K562 (cell line): ENCODE results near the gene CD14. TPM values are rescaled to one million over a fixed set of nuclear protein-coding genes. Genes with fewer than 3 reads are reported as not detected.
"Not testable (repeated sequence)": the region's sequence is repeated elsewhere in the genome, so short reads cannot be mapped to it uniquely, and the experiment has no call there.

Source experiments
- ATAC-seq: fragments of 200-7000 bp; cut with Tn5 transposase; 3 replicates; pipeline ENCODE4 v1.9.1; 2020; ENCODE audit warnings: moderate library complexity
- BruUV-seq: library from RNA; stranded (reverse); fragments of 400-500 nt; replicated peaks from 2 replicates; lab custom pipeline; 2021; lab: Mats Ljungman, UMichigan
- CTCF ChIA-PET: fragments of 300-600 bp; formaldehyde crosslinking; extraction: SDS; loops from one replicate; lab custom pipeline; 2021; ENCODE audit warnings: low intra/inter-chr PET ratio; lab: Yijun Ruan, JAX
- POLR2A ChIA-PET: fragments of 300-600, 350-650 bp; sonication (Branson Sonifier 250); formaldehyde crosslinking; extraction: SDS; loops from one replicate; lab custom pipeline; 2021; ENCODE audit warnings: antibody characterized with exemption, inconsistent platforms; lab: Yijun Ruan, JAX
- DNase-seq, 4 experiments: peaks; one replicate each; pipeline versions ENCODE4 v3.0.0 to v3.0.0-alpha.2; 2011 to 2018; ENCODE audit warnings: low spot score in 3 of 4, mixed read lengths in 3 of 4; ENCODE audit errors: extremely low read depth in 1 of 4
- FAIRE-seq: peaks from 2 replicates; lab custom pipeline; 2011; peaks lifted over from hg19 to GRCh38; lab: Jason Lieb, UNC
- H2AFZ ChIP-seq: 2 replicates; pipeline ENCODE4 v1.6.0; 2011; ENCODE audit warnings: low read depth, low read length, control low read depth, inconsistent platforms
- H3K27ac ChIP-seq: fragments of 200-600 bp; 3 replicates; pipeline ENCODE4 v1.8.0; 2011; ENCODE audit warnings: low read depth, mild to moderate bottlenecking, control low read depth, inconsistent platforms, low read length, moderate library complexity, mixed read lengths; ENCODE audit errors: extremely low read depth
- H3K27me3 ChIP-seq, 2 experiments: fragments of 300-600 bp in 1 of 2; 2 replicates in 1 of 2; 3 replicates in 1 of 2; pipeline versions ENCODE4 v1.6.0 to v1.8.0; 2011; ENCODE audit warnings: inconsistent platforms in 2 of 2, low read length in 2 of 2, mild to moderate bottlenecking in 1 of 2, mixed read lengths in 1 of 2, moderate library complexity in 1 of 2; ENCODE audit not compliant: control insufficient read depth in 2 of 2, insufficient read depth in 2 of 2
- H3K36me3 ChIP-seq: fragments of 300-600 bp; 3 replicates; pipeline ENCODE4 v1.8.0; 2011; ENCODE audit warnings: mild to moderate bottlenecking, low read length, inconsistent platforms; ENCODE audit not compliant: control insufficient read depth, insufficient read depth
- H3K4me1 ChIP-seq, 2 experiments: fragments of 200-600 bp in 1 of 2; replicated peaks in 1 of 2; 2 replicates in 1 of 2; 3 replicates in 1 of 2; pipeline versions ENCODE4 v1.5.1 to v1.8.0; 2011; ENCODE audit warnings: inconsistent platforms in 2 of 2, low read length in 2 of 2, mild to moderate bottlenecking in 1 of 2, mixed read lengths in 1 of 2, moderate library complexity in 1 of 2; ENCODE audit not compliant: control insufficient read depth in 2 of 2, insufficient read depth in 2 of 2
- H3K4me2 ChIP-seq: 2 replicates; pipeline ENCODE4 v1.6.1; 2011; ENCODE audit warnings: low read length, control low read depth, inconsistent platforms, mixed read lengths; ENCODE audit not compliant: insufficient read depth
- H3K4me3 ChIP-seq: fragments of 200-600 bp; sonication (generic), shearing (Covaris generic); 2 replicates; pipeline ENCODE4 v1.5.1; 2016; ENCODE audit warnings: control low read depth, inconsistent platforms
- H3K79me2 ChIP-seq: fragments of 200-600 bp; 3 replicates; pipeline ENCODE4 v1.8.0; 2011; ENCODE audit warnings: low read length, inconsistent platforms; ENCODE audit not compliant: control insufficient read depth, insufficient read depth
- H3K9ac ChIP-seq, 2 experiments: 2 replicates each; pipeline versions ENCODE4 v1.6.0 to v1.6.1; 2011; ENCODE audit warnings: low read depth in 2 of 2, low read length in 2 of 2, control low read depth in 1 of 2, inconsistent platforms in 1 of 2, mild to moderate bottlenecking in 1 of 2, mixed read lengths in 1 of 2; ENCODE audit not compliant: insufficient read depth in 1 of 2
- H3K9me1 ChIP-seq: one replicate; pipeline ENCODE4 v1.6.0; 2011; ENCODE audit warnings: inconsistent platforms, mild to moderate bottlenecking, low read length, moderate library complexity; ENCODE audit not compliant: control insufficient read depth, insufficient read depth
- H3K9me3 ChIP-seq: replicated peaks from 2 replicates; pipeline ENCODE4 v1.5.1; 2011; ENCODE audit warnings: low read depth, low read length, inconsistent platforms; ENCODE audit not compliant: control insufficient read depth, insufficient read depth
- H4K20me1 ChIP-seq: replicated peaks from 2 replicates; pipeline ENCODE4 v1.6.1; 2011; ENCODE audit warnings: low read length, inconsistent platforms, mixed read lengths; ENCODE audit not compliant: control insufficient read depth, insufficient read depth
- CEBPB ChIP-seq: fragments of 450-650 bp; IDR thresholded peaks from 2 replicates; pipeline ENCODE4 v1.6.1; 2016; ENCODE audit warnings: missing genetic modification characterization, missing compliant biosample characterization
- GTF2E2 ChIP-seq: fragments of 200-800 bp; sonication (Bioruptor generic); IDR thresholded peaks from 2 replicates; pipeline ENCODE4 v1.6.1; 2016; ENCODE audit warnings: missing genetic modification characterization, missing compliant biosample characterization
- MEF2A ChIP-seq: IDR thresholded peaks from 2 replicates; pipeline ENCODE4 v1.6.1; 2011; ENCODE audit warnings: low read depth, mild to moderate bottlenecking, low read length, moderate library complexity; ENCODE audit not compliant: control insufficient read depth
- ZFP36 ChIP-seq: fragments of 150-350 bp; IDR thresholded peaks from 2 replicates; pipeline ENCODE4 v1.6.1; 2018; ENCODE audit warnings: low read length, low read depth; ENCODE audit not compliant: partially characterized antibody
- ZNF197 ChIP-seq: fragments of 200-800 bp; sonication (Bioruptor generic); IDR thresholded peaks from 2 replicates; pipeline ENCODE4 v1.6.1; 2016; ENCODE audit warnings: low read depth, missing genetic modification characterization, missing compliant biosample characterization
- WGBS: fragments of 100-300 bp; shearing (Covaris generic); methylation state at CpG from one replicate; pipeline ENCODE4 v1.1.6; 2016; ENCODE audit warnings: low coverage, mixed read lengths; ENCODE audit not compliant: insufficient coverage; ENCODE audit errors: missing lambda C conversion rate; 5-methylcytosine and 5-hydroxymethylcytosine counted together
- in situ Hi-C: fragments of 300-500 bp; cut with MboI; formaldehyde crosslinking; loops from 4 replicates; pipeline ENCODE4 v1.15.0; 2018; ENCODE audit warnings: inconsistent platforms, mixed read lengths
- intact Hi-C: fragments of 100-400 bp; cut with micrococcal nuclease; formaldehyde crosslinking; loops from 2 replicates; pipeline ENCODE4 v1.14.2; 2022
- polyA plus RNA-seq, 8 experiments: library from polyadenylated mRNA; depleted of rRNA in 4 of 8; stranded (reverse) in 5 of 8; unstranded in 3 of 8; fragments of >200 nt; fragmentation: Nextera tagmentation in 2 of 8; fragmentation: Illumina TruSeq in 1 of 8; extraction: Ambion mirVana in 2 of 8; extraction: Trizol in 1 of 8; gene quantifications; 2 replicates each; pipeline versions ENCODE4 v1.2.1 to v1.2.3, GENCODE V29; 2011 to 2014; ENCODE audit warnings: inconsistent platforms in 1 of 8, missing spikeins in 1 of 8
- total RNA-seq, 7 experiments: library from RNA; depleted of rRNA in 6 of 7; stranded (reverse); fragments of >200 nt in 6 of 7; fragmentation: Illumina TruSeq in 2 of 7; extraction: Trizol in 2 of 7; gene quantifications; 2 replicates each; pipeline versions ENCODE4 v1.2.1 to v1.2.3, GENCODE V29; 2011 to 2021; ENCODE audit warnings: low replicate concordance in 1 of 7

Gene CD14
- total and polyA plus RNA-seq, 9 of the 15 experiments (the other 6 are each of a cell fraction or from before 2014, with no cell fraction given) = 0.07 to 0.47 (median 0.14) TPM; not detected in 2

GRCh38 chr5:140627972-140628371 lies 5.0 kb downstream of the CD14 start:
- no peak for FAIRE-seq

GRCh38 chr5:140624886-140625285 lies 8.1 kb downstream of the CD14 start:
- H3K4me2 ChIP-seq = not testable (repeated sequence)

More at GRCh38 chr5:140627972-140628371, 5.0 kb downstream of the CD14 start:
- H3K4me2 ChIP-seq = no peak overlapping the region
- no peak overlapping the region for H3K4me3 ChIP-seq
- ChIA-PET POLR2A (interaction anchor here (0.6 kb wide), 1 partner anchor 10 kb away, joined by 3 read pairs; no protein-coding TSS in a partner anchor), CTCF (interaction anchor here (0.6 kb wide), 1 partner anchor 127 kb away, joined by 3 read pairs; no protein-coding TSS in a partner anchor)
- H3K9me3 ChIP-seq = no peaks in the 10 kb centered on the region
- in situ Hi-C loops = no loop called here
- H4K20me1 ChIP-seq = no peaks in the 10 kb centered on the region
- DNase-seq = no peak
- H3K27me3 ChIP-seq = no peaks in the 10 kb centered on the region
- BruUV-seq = no TSS peak
- H3K36me3 ChIP-seq = no peaks in the 10 kb centered on the region
- TF ChIP-seq GTF2E2 (no peak), MEF2A (no peak), CEBPB (tag) (peak; percentile 21; the same call in 1 of the 2 replicates), ZNF197 (CRISPR knock-in tag) (no peak), ZFP36 (peak; percentile 58)
- no peak overlapping the region for H3K27ac ChIP-seq
- no peaks in the 10 kb centered on the region for H3K79me2 ChIP-seq
- no peak overlapping the region for H3K9ac ChIP-seq
- no peak for ATAC-seq
- peaks cover 3 to 14% of the 10 kb centered on the region in 2 experiments; a peak in 4 of 5 replicates for H3K4me1 ChIP-seq
- no peaks in the 10 kb centered on the region for H3K9me1 ChIP-seq
- H2AFZ ChIP-seq = no peak overlapping the region
- 63% methylated on average over 6 of the region's 6 CpGs for WGBS
- intact Hi-C loops = no loop called here

More at GRCh38 chr5:140624886-140625285, 8.1 kb downstream of the CD14 start:
- H3K4me1 ChIP-seq, intact Hi-C loops, ATAC-seq, BruUV-seq, DNase-seq, FAIRE-seq, H3K9ac ChIP-seq, H3K79me2 ChIP-seq, H3K9me1 ChIP-seq, H3K36me3 ChIP-seq, H3K9me3 ChIP-seq, H3K27me3 ChIP-seq, in situ Hi-C loops, H3K27ac ChIP-seq, H4K20me1 ChIP-seq, H3K4me3 ChIP-seq, CTCF ChIA-PET: not testable (repeated sequence)
- 58% methylated on average over 10 of the region's 10 CpGs for WGBS
- H2AFZ ChIP-seq = peak overlapping the region; percentile 71
- POLR2A ChIA-PET = interaction anchor here (0.6 kb wide), 2 partner anchors 55 to 1118 kb away, joined by 3 read pairs; no protein-coding TSS in a partner anchor
